Heart left ventricle (tissue), 16 donors: ENCODE measurements around the gene TRAK1. TPM values are rescaled to one million over a fixed set of nuclear protein-coding genes. Genes with fewer than 3 reads are reported as not detected.

ENCODE experiments used
- ATAC-seq, 4 donors: fragments of 200-7000 bp; cut with Tn5 transposase; one replicate each; pipeline ENCODE4 v1.9.1; 2020 to 2022; ENCODE audit warnings: moderate library complexity in 4 of 4, mild to moderate bottlenecking in 3 of 4, moderate number of reproducible peaks in 1 of 4
- DNase-seq, 5 donors: peaks; one replicate each; pipeline ENCODE4 v3.0.0-alpha.2; 2020
- H3K27ac ChIP-seq, 12 donors: fragments of 200-600 bp; sonication (generic) in 4 of 12; one replicate each; pipeline versions ENCODE4 v1.5.0 to v1.8.0; 2016 to 2022; ENCODE audit warnings: mild to moderate bottlenecking in 2 of 12
- H3K27me3 ChIP-seq, 9 donors: fragments of 200-600 bp; sonication (generic) in 2 of 9; one replicate each; pipeline versions ENCODE4 v1.5.1 to v1.8.0; 2016 to 2022; ENCODE audit warnings: mild to moderate bottlenecking in 3 of 9
- H3K36me3 ChIP-seq, 9 donors: fragments of 200-600 bp; sonication (generic) in 2 of 9; one replicate each; pipeline versions ENCODE4 v1.5.0 to v1.8.0; 2018 to 2022; ENCODE audit warnings: mild to moderate bottlenecking in 2 of 9
- H3K4me1 ChIP-seq, 12 donors: fragments of 200-600 bp; sonication (generic) in 4 of 12; one replicate each; pipeline versions ENCODE4 v1.5.0 to v1.8.0; 2016 to 2022; ENCODE audit warnings: mild to moderate bottlenecking in 3 of 12
- H3K4me3 ChIP-seq, 12 donors: fragments of 200-600 bp; sonication (generic) in 4 of 12; one replicate each; pipeline versions ENCODE4 v1.5.0 to v1.8.0; 2017 to 2022; ENCODE audit warnings: mild to moderate bottlenecking in 9 of 12, moderate library complexity in 4 of 12
- H3K9me3 ChIP-seq, 12 donors: fragments of 200-600 bp; sonication (generic) in 4 of 12; one replicate each; pipeline versions ENCODE4 v1.5.0 to v1.8.0; 2016 to 2022; ENCODE audit warnings: mild to moderate bottlenecking in 1 of 12
- POLR2A ChIP-seq, 2 donors: fragments of 450-650 bp; IDR thresholded peaks; one replicate each; pipeline ENCODE4 v1.6.1; 2017; ENCODE audit warnings: antibody characterized with exemption in 2 of 2, mild to moderate bottlenecking in 2 of 2, moderate library complexity in 2 of 2
- WGBS, 4 donors: extraction: QIAGEN DNeasy Blood & Tissue Kit in 2 of 4; methylation state at CpG; one replicate each; pipeline versions ENCODE4 v1.1.5 to v1.1.7; 2013 to 2018; 5-methylcytosine and 5-hydroxymethylcytosine counted together
- intact Hi-C, 10 donors: fragments of 100-400 bp; cut with DNase I; formaldehyde crosslinking; loops; one replicate each; pipeline versions ENCODE4 v1.11.1 to v1.14.2; 2022
- polyA plus RNA-seq, 2 donors: library from polyadenylated mRNA; stranded (reverse); fragments of 200-250 nt; gene quantifications; one replicate each; pipeline ENCODE4 v1.2.3, GENCODE V29; 2013
- total RNA-seq, 9 donors: library from RNA; depleted of rRNA in 2 of 9; stranded (reverse); fragments of >200 nt in 2 of 9; fragmentation: NEBNext Ultra II Directional in 3 of 9; extraction: Animal tissue kit (Norgen Biotek cat#: 25700) in 3 of 9; gene quantifications; one replicate each; pipeline versions ENCODE4 v1.1.0 to v1.2.4, GENCODE V29; 2016 to 2023
- TF ChIP-seq, protein P1 (sequence below), 12 donors: fragments of 200-600 bp; sonication (generic) in 4 of 12; IDR thresholded peaks; one replicate each; pipeline versions ENCODE4 v1.5.0 to v1.8.0; 2018 to 2022; ENCODE audit warnings: antibody characterized with exemption in 12 of 12, mild to moderate bottlenecking in 5 of 12
- donor health status: ischemic (EF 13 %, LVEDD 7.1; RV severe dilation, severe dysfunction).
- donor health status: healthy with polysubstance abuse.
- donor health status: DM: no; HTN: yes; CAD: no.
- donor health status: DM: no; HTN: no; CAD: no.
- donor health status: ischemic (EF 25% LVEDD 6.9; RV normal size, moderate dysfunction).
- donor health status: ischemic (EF 25% LVEDD 5.7; RV mildly dilated, moderate dysfunction).
- donor health status: healthy.
- donor health status: DM: yes; HTN: yes; CAD: no.
- donor health status: ischemic (EF 35%, LVEDD 5.7; RV mildly dilated, moderate dysfunction).
- donor health status: nonischemic (EF 11% LVEDD 7.7; RV severe dilation, severe dysfunction).
- donor health status: DM: yes; HTN: yes; CAD: no.
- donor health status: PGD.
- donor health status: ischemic (EF 29% LVEDD 5.4; RV normal size, mild dysfunction).
- donor health status: nonischemic (EF 23%, LVEDD 6.1; RV moderate dilation, normal function).

The TRAK1 gene
- total and polyA plus RNA-seq, 11 donors = 53.3 to 364 (median 250) TPM

- peaks cover 0 to 95% (median 87%) of the 10 kb centered on the region in 9 donors for H3K36me3 ChIP-seq
- WGBS, 4 donors = 90 to 95% (median 92%) methylated on average over 29 to 35 of the region's 35 CpGs
- DNase-seq (no peak), ATAC-seq (no peak)
- H3K4me3 ChIP-seq = no peak overlapping the region
- intact Hi-C loops = no loop called here
- no peaks in the 10 kb centered on the region for H3K9me3 ChIP-seq
- TF ChIP-seq POLR2A (IDR thresholded peaks at IDR 0.05) = no peak
- TF ChIP-seq, protein P1, sequence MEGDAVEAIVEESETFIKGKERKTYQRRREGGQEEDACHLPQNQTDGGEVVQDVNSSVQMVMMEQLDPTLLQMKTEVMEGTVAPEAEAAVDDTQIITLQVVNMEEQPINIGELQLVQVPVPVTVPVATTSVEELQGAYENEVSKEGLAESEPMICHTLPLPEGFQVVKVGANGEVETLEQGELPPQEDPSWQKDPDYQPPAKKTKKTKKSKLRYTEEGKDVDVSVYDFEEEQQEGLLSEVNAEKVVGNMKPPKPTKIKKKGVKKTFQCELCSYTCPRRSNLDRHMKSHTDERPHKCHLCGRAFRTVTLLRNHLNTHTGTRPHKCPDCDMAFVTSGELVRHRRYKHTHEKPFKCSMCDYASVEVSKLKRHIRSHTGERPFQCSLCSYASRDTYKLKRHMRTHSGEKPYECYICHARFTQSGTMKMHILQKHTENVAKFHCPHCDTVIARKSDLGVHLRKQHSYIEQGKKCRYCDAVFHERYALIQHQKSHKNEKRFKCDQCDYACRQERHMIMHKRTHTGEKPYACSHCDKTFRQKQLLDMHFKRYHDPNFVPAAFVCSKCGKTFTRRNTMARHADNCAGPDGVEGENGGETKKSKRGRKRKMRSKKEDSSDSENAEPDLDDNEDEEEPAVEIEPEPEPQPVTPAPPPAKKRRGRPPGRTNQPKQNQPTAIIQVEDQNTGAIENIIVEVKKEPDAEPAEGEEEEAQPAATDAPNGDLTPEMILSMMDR (IDR thresholded peaks at IDR 0.05) = no peak
- H3K4me1 ChIP-seq = peaks cover 0 to 6% (median 0%) of the 10 kb centered on the region in 12 donors
- H3K27ac ChIP-seq = no peak overlapping the region
- H3K27me3 ChIP-seq = no peaks in the 10 kb centered on the region
Observed at GRCh38 chr3:42202217-42202865, 111.2 kb downstream of the TRAK1 start.

- 95 to 100% (median 98%) methylated on average over 2 of the region's 2 CpGs for WGBS, 4 donors
- Histone ChIP-seq H3K4me1 (peaks cover 0 to 6% (median 0%) of the 10 kb centered on the region in 12 donors), H3K27me3 (no peaks in the 10 kb centered on the region), H3K36me3 (peaks cover 0 to 95% (median 79%) of the 10 kb centered on the region in 9 donors), H3K9me3 (no peaks in the 10 kb centered on the region), H3K4me3 (no peak overlapping the region), H3K27ac (no peak overlapping the region)
- no peak for TF ChIP-seq POLR2A (IDR thresholded peaks at IDR 0.05)
- TF ChIP-seq, protein P1 (IDR thresholded peaks at IDR 0.05) = no peak
- no peak for ATAC-seq
- intact Hi-C loops = no loop called here
- no peak for DNase-seq
Observed at GRCh38 chr3:42204867-42205599, 113.9 kb downstream of the TRAK1 start.

DNA sequence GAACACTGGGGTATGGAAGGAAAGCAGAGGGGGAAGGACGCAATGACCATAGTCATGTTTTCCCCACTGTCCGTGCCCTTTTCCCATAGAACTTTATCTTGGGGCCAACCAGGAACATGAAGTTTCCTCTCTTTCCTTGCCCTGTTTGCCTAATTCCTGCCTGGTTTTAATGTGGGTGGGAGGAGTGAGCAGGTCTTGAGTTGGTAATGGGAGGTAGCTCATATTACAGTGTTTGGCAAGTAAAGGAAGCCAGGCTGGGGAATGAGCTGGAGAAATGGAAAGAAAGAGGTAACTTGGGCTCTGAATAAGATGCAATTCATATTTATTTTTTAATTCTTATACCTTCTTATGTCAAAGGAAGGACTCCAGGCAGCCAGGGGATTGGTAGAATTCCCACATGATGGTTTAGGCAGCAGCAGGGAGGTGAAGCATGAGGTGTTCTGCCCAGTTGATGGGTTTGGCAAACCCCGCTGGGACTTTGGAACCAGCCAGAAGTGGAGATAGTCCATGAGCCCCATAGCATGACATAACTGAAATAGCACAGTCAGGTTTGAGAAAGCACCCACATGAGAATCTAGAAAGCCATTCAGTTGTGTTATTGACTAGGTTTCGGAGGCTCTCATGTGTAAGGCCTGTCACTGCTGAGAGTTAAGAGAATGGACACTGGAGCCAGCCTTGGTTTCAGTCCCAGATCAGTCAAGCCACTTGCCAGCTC lies 114.8 kb downstream of the TRAK1 start:
- TF ChIP-seq, protein P1 (IDR thresholded peaks at IDR 0.05) = no peak
- no peak for TF ChIP-seq POLR2A (IDR thresholded peaks at IDR 0.05)
- WGBS, 4 donors = 89 to 95% (median 92%) methylated on average over 4 of the region's 4 CpGs
- DNase-seq = no peak
- H3K9me3 ChIP-seq = no peaks in the 10 kb centered on the region
- peaks cover 0 to 95% (median 79%) of the 10 kb centered on the region in 9 donors for H3K36me3 ChIP-seq
- peak in 3 of 4 donors; percentile 30 to 38 (median 35) for ATAC-seq
- peaks cover 0 to 10% (median 0%) of the 10 kb centered on the region in 12 donors for H3K4me1 ChIP-seq
- no peak overlapping the region for H3K27ac ChIP-seq
- no peaks in the 10 kb centered on the region for H3K27me3 ChIP-seq
- no peak overlapping the region for H3K4me3 ChIP-seq
- intact Hi-C loops = no loop called here

DNA sequence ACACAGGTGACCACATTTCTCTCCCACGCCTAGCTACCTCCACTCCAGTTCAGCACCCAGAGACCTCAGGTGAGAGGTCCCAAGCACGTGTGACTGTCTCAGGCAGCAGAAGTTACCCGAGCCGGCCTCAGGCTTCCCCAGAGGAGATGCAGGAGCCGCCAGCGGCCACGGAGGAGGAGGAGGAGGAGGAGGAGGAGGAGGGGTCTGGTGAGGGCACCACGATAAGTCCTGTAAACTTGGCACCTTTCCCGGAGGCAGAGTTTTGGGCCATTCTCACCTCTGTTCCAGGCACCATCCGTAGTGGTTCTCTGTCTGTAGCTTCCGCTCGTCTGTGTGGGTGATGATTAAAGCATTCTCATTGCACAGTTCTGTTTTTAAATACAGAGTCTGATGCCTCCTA lies 118.8 kb downstream of the TRAK1 start:
- peak; percentile 22 to 33 (median 26) for ATAC-seq
- DNase-seq = no peak
- H3K27me3 ChIP-seq = no peaks in the 10 kb centered on the region
- H3K27ac ChIP-seq = no peak overlapping the region
- no peak overlapping the region for H3K4me3 ChIP-seq
- WGBS, 4 donors = 40 to 63% (median 55%) methylated on average over 11 to 12 of the region's 12 CpGs
- TF ChIP-seq POLR2A (IDR thresholded peaks at IDR 0.05) = no peak
- TF ChIP-seq, protein P1 (IDR thresholded peaks at IDR 0.05) = no peak
- peaks cover 0 to 97% (median 76%) of the 10 kb centered on the region in 9 donors for H3K36me3 ChIP-seq
- no peaks in the 10 kb centered on the region for H3K9me3 ChIP-seq
- intact Hi-C loops = no loop called here
- H3K4me1 ChIP-seq = peaks cover 0 to 10% (median 0%) of the 10 kb centered on the region in 12 donors
